BLaER1 (cell line): ENCODE results near the gene CCDC127.

Source experiments
- H3K27ac ChIP-seq: shearing (Covaris generic); formaldehyde crosslinking; 2 replicates; pipeline ENCODE4 v1.8.1; 2022
- H3K27me3 ChIP-seq: shearing (Covaris generic); formaldehyde crosslinking; 2 replicates; pipeline ENCODE4 v1.8.1; 2022
- H3K36me3 ChIP-seq: shearing (Covaris generic); formaldehyde crosslinking; 2 replicates; pipeline ENCODE4 v1.8.1; 2022
- H3K4me1 ChIP-seq: shearing (Covaris generic); formaldehyde crosslinking; 2 replicates; pipeline ENCODE4 v1.8.1; 2022
- H3K4me2 ChIP-seq: shearing (Covaris generic); formaldehyde crosslinking; 2 replicates; pipeline ENCODE4 v1.8.1; 2022
- H3K4me3 ChIP-seq: shearing (Covaris generic); formaldehyde crosslinking; 2 replicates; pipeline ENCODE4 v1.8.1; 2022
- H3K9ac ChIP-seq: shearing (Covaris generic); formaldehyde crosslinking; 2 replicates; pipeline ENCODE4 v1.8.1; 2022
- H3K9me3 ChIP-seq: shearing (Covaris generic); formaldehyde crosslinking; 2 replicates; pipeline ENCODE4 v1.8.1; 2022
- H4K20me1 ChIP-seq: shearing (Covaris generic); formaldehyde crosslinking; 2 replicates; pipeline ENCODE4 v1.8.1; 2022
- Cebpa-rat ChIP-seq: shearing (Covaris generic); IDR thresholded peaks from 2 replicates; pipeline ENCODE4 v1.8.1; 2022

The CCDC127 gene

GRCh38 chr5:154236-154635 lies 63.7 kb downstream of the CCDC127 start:
- peaks cover 71% of the 10 kb centered on the region for H3K36me3 ChIP-seq
- 0 out of 2 replicates have a peak overlapping the region, but pooled peaks have one; percentile 2 for H3K4me3 ChIP-seq
- peaks cover 1% of the 10 kb centered on the region for H3K9me3 ChIP-seq
- no peaks in the 10 kb centered on the region for H3K27me3 ChIP-seq
- no peak for TF ChIP-seq Cebpa-rat
- H4K20me1 ChIP-seq: peaks cover 8% of the 10 kb centered on the region; the same call in 1 of the 2 replicates
- peak overlapping the region; percentile 82 for H3K4me2 ChIP-seq
- peak overlapping the region; percentile 77 for H3K27ac ChIP-seq
- peaks cover 92% of the 10 kb centered on the region for H3K4me1 ChIP-seq
- peak overlapping the region; percentile 17; the same call in 1 of the 2 replicates for H3K9ac ChIP-seq

GRCh38 chr5:153256-153655 lies 64.7 kb downstream of the CCDC127 start:
- H3K36me3 ChIP-seq: peaks cover 66% of the 10 kb centered on the region
- H3K4me2 ChIP-seq: peak overlapping the region; percentile 82
- H3K4me1 ChIP-seq: peaks cover 82% of the 10 kb centered on the region
- H3K27me3 ChIP-seq: no peaks in the 10 kb centered on the region
- TF ChIP-seq Cebpa-rat: no peak
- H4K20me1 ChIP-seq: no peaks in the 10 kb centered on the region
- peak overlapping the region; percentile 20; the same call in 1 of the 2 replicates for H3K9ac ChIP-seq
- no peak overlapping the region for H3K4me3 ChIP-seq
- H3K27ac ChIP-seq: peak overlapping the region; percentile 77
- peaks cover 10% of the 10 kb centered on the region for H3K9me3 ChIP-seq

- peak overlapping the region; percentile 82 for H3K4me2 ChIP-seq
- peaks cover 71% of the 10 kb centered on the region for H3K4me1 ChIP-seq
- no peaks in the 10 kb centered on the region for H3K27me3 ChIP-seq
- H4K20me1 ChIP-seq: no peaks in the 10 kb centered on the region
- H3K9me3 ChIP-seq: peaks cover 21% of the 10 kb centered on the region
- no peak overlapping the region for H3K4me3 ChIP-seq
- H3K27ac ChIP-seq: peak overlapping the region; percentile 77
- H3K36me3 ChIP-seq: peaks cover 66% of the 10 kb centered on the region
- no peak for TF ChIP-seq Cebpa-rat
- H3K9ac ChIP-seq: no peak overlapping the region
Measured at GRCh38 chr5:152077-152476, 65.9 kb downstream of the CCDC127 start.

- no peak overlapping the region for H3K9ac ChIP-seq
- no peaks in the 10 kb centered on the region for H3K27me3 ChIP-seq
- no peaks in the 10 kb centered on the region for H4K20me1 ChIP-seq
- peaks cover 57% of the 10 kb centered on the region for H3K4me1 ChIP-seq
- H3K4me3 ChIP-seq: no peak overlapping the region
- no peak overlapping the region for H3K27ac ChIP-seq
- H3K9me3 ChIP-seq: peaks cover 34% of the 10 kb centered on the region
- no peak for TF ChIP-seq Cebpa-rat
- peaks cover 64% of the 10 kb centered on the region for H3K36me3 ChIP-seq
- no peak overlapping the region for H3K4me2 ChIP-seq
Measured at GRCh38 chr5:150746-151145, 67.2 kb downstream of the CCDC127 start.

- Histone ChIP-seq H3K9ac (no peak overlapping the region), H4K20me1 (no peaks in the 10 kb centered on the region), H3K27ac (no peak overlapping the region), H3K4me3 (no peak overlapping the region), H3K27me3 (no peaks in the 10 kb centered on the region), H3K4me2 (no peak overlapping the region), H3K4me1 (peaks cover 49% of the 10 kb centered on the region), H3K9me3 (peaks cover 42% of the 10 kb centered on the region), H3K36me3 (peaks cover 67% of the 10 kb centered on the region)
- TF ChIP-seq Cebpa-rat: no peak
Measured at GRCh38 chr5:149745-150485, 68.0 kb downstream of the CCDC127 start.

GRCh38 chr5:147751-148150 lies 70.2 kb downstream of the CCDC127 start:
- H3K27me3 ChIP-seq: no peaks in the 10 kb centered on the region
- H3K4me3 ChIP-seq: no peak overlapping the region
- no peak overlapping the region for H3K27ac ChIP-seq
- peaks cover 49% of the 10 kb centered on the region for H3K9me3 ChIP-seq
- H4K20me1 ChIP-seq: no peaks in the 10 kb centered on the region
- no peak overlapping the region for H3K4me2 ChIP-seq
- H3K36me3 ChIP-seq: peaks cover 89% of the 10 kb centered on the region
- H3K4me1 ChIP-seq: peaks cover 27% of the 10 kb centered on the region
- no peak overlapping the region for H3K9ac ChIP-seq
- no peak for TF ChIP-seq Cebpa-rat
